GM10266 (cell line): ENCODE data around the gene ZSCAN5A.

Experiments
- DNase-seq: peaks from one replicate; pipeline ENCODE4 v3.0.0; 2012; ENCODE audit errors: extremely low spot score
- CTCF ChIP-seq: IDR thresholded peaks from 2 replicates; pipeline ENCODE4 v1.5.1; 2012; ENCODE audit warnings: mild to moderate bottlenecking, low read depth; ENCODE audit not compliant: control insufficient read depth, insufficient read depth; ENCODE audit errors: missing control alignments

Gene ZSCAN5A

DNA sequence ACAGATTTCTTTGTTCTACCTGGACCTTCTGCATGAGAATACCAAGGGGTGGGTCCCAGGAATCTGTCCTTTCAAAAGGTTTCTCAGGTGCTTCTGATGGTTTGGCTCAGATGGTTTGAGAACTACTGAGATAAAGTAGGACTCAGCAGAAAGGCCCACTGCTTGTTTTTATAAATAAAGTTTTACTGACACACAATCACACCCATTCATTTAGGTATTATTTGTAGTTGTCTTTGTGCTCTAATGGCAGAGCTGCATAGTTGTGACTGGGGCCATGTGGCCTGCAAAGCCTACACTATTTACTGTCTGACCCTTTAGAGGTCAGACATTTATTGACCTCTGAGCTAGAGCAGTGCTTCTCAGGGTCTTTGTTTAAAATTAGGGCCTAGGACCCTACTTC lies 24.5 kb downstream of the ZSCAN5A start:
- no peak for DNase-seq
- TF ChIP-seq CTCF, result no peak

GRCh38 chr19:56284746-56285145 lies 29.9 kb downstream of the ZSCAN5A start:
- DNase-seq, result no peak
- no peak for TF ChIP-seq CTCF

DNA sequence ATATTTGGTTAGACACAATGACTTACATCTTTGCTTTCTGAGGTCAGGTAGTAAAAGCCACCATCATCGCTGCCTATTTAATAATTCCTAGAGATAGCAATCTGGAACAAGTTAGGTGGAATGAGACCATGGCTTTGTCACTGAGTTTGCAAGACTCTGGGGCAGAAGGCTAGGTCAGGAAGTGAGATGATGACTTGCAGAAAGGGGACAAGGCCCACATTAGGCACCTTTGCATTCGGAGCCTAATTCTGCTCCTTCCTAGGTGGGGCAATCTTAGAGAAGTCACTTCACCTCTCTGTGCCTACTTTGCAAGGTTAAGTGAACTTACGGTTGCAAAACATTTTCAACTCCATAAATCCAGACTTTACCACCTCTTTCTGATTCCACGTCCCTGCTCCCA lies 31.8 kb downstream of the ZSCAN5A start:
- TF ChIP-seq CTCF, result no peak

GRCh38 chr19:56273563-56274117 lies 41.0 kb downstream of the ZSCAN5A start:
- no peak for TF ChIP-seq CTCF
- DNase-seq, result no peak

More for the DNA sequence above, 31.8 kb downstream of the ZSCAN5A start:
- DNase-seq, result no peak

- no peak for DNase-seq
- no peak for TF ChIP-seq CTCF
Observed at GRCh38 chr19:56272161-56272798, 42.4 kb downstream of the ZSCAN5A start, which contains the start of gene EDDM13. TSS of gene EDDM13 (plus strand) at chr19:56272748. CDS start at chr19:56272835, 87 bp downstream.

GRCh38 chr19:56271151-56271550 lies 43.5 kb downstream of the ZSCAN5A start:
- DNase-seq, result no peak
- no peak for TF ChIP-seq CTCF

- DNase-seq, result no peak
- no peak for TF ChIP-seq CTCF
Observed at GRCh38 chr19:56270676-56271075, 44.0 kb downstream of the ZSCAN5A start.
